Tibial artery (tissue), 4 donors: ENCODE measurements around the gene RNF208.
A peak's percentile ranks its signal among the peaks of the same experiment; 100 is the strongest.

Experiments
- DNase-seq, 2 donors: peaks; one replicate each; pipeline ENCODE4 v3.0.0-alpha.2; 2019
- H3K27ac ChIP-seq, 2 donors: fragments of 200-600 bp; sonication (generic) in 1 of 2; 1 replicate in 1 of 2; 2 replicates in 1 of 2; pipeline ENCODE4 v1.5.1; 2018 to 2019; ENCODE audit warnings: mild to moderate bottlenecking in 1 of 2
- H3K27me3 ChIP-seq, 2 donors: fragments of 200-600 bp; sonication (generic) in 1 of 2; one replicate each; pipeline versions ENCODE4 v1.5.1 to v1.6.0; 2016 to 2019
- H3K36me3 ChIP-seq, 3 donors: fragments of 200-600 bp; sonication (generic) in 2 of 3; one replicate each; pipeline ENCODE4 v1.5.1; 2016 to 2019; ENCODE audit warnings: mild to moderate bottlenecking in 2 of 3
- H3K4me1 ChIP-seq, 4 donors: fragments of 200-600 bp; sonication (generic) in 2 of 4; 1 replicate in 3 of 4; 2 replicates in 1 of 4; pipeline ENCODE4 v1.5.1; 2016 to 2019
- H3K4me3 ChIP-seq, 2 donors: fragments of 200-600 bp; sonication (generic) in 1 of 2; 1 replicate in 1 of 2; 2 replicates in 1 of 2; pipeline ENCODE4 v1.5.1; 2018 to 2019; ENCODE audit warnings: mild to moderate bottlenecking in 2 of 2
- H3K9me3 ChIP-seq, 3 donors: fragments of 200-600 bp; sonication (generic) in 1 of 3; one replicate each; pipeline ENCODE4 v1.5.1; 2016 to 2019
- CTCF ChIP-seq, 2 experiments: fragments of 200-600 bp in 1 of 2; fragments of 450-650 bp in 1 of 2; IDR thresholded peaks; one replicate each; pipeline ENCODE4 v1.5.1; 2017 to 2019; ENCODE audit warnings: antibody characterized with exemption in 2 of 2, mild to moderate bottlenecking in 1 of 2, moderate library complexity in 1 of 2
- intact Hi-C: fragments of 100-400 bp; cut with DNase I; formaldehyde crosslinking; loops from one replicate; pipeline ENCODE4 v1.15.0; 2023; ENCODE audit warnings: low total_unique reads

RNF208 gene

GRCh38 chr9:137223078-137223970 lies 1.3 kb upstream of the RNF208 start:
- intact Hi-C loops: loop anchor here (5.0 kb wide), 1 partner anchor 36 kb away; the partner anchor contains the start of genes ANAPC2 and SSNA1
- Histone ChIP-seq H3K27ac (peak overlapping the region; percentile 89 to 93), H3K4me1 (peaks cover 0 to 53% (median 27%) of the 10 kb centered on the region in 4 donors), H3K9me3 (no peaks in the 10 kb centered on the region), H3K36me3 (no peaks in the 10 kb centered on the region), H3K4me3 (peak overlapping the region; percentile 60 to 81), H3K27me3 (peaks cover 0 to 19% of the 10 kb centered on the region in 2 donors)
- DNase-seq: peak; percentile 97 to 99
- no peak for TF ChIP-seq CTCF (IDR thresholded peaks at IDR 0.05)

GRCh38 chr9:137221506-137222111 lies 431 bp downstream of the RNF208 start:
- TF ChIP-seq CTCF (IDR thresholded peaks at IDR 0.05): no peak
- Histone ChIP-seq H3K9me3 (no peaks in the 10 kb centered on the region), H3K27ac (no peak overlapping the region), H3K4me1 (peaks cover 0 to 54% (median 32%) of the 10 kb centered on the region in 4 donors), H3K27me3 (peaks cover 0 to 8% of the 10 kb centered on the region in 2 donors), H3K36me3 (no peaks in the 10 kb centered on the region), H3K4me3 (peak overlapping the region; percentile 51 to 60)
- no peak for DNase-seq
- intact Hi-C loops: loop anchor here (5.0 kb wide), 1 partner anchor 34 kb away; the partner anchor contains the start of genes ANAPC2 and SSNA1

- peaks cover 0 to 8% of the 10 kb centered on the region in 2 donors for H3K27me3 ChIP-seq
- intact Hi-C loops: loop anchor here (5.0 kb wide), 1 partner anchor 34 kb away; the partner anchor contains the start of genes ANAPC2 and SSNA1
- H3K4me1 ChIP-seq: peaks cover 0 to 56% (median 32%) of the 10 kb centered on the region in 4 donors
Measured at GRCh38 chr9:137221095-137221505, 940 bp downstream of the RNF208 start.

GRCh38 chr9:137220317-137221094 lies 1.5 kb downstream of the RNF208 start:
- H3K9me3 ChIP-seq: no peaks in the 10 kb centered on the region
- H3K27ac ChIP-seq: no peak overlapping the region
- H3K27me3 ChIP-seq: peaks cover 0 to 8% of the 10 kb centered on the region in 2 donors
- H3K36me3 ChIP-seq: peaks cover 0 to 11% (median 0%) of the 10 kb centered on the region in 3 donors
- DNase-seq: no peak
- TF ChIP-seq CTCF (IDR thresholded peaks at IDR 0.05): no peak
- no peak overlapping the region for H3K4me3 ChIP-seq
- intact Hi-C loops: loop anchor here (5.0 kb wide), 1 partner anchor 33 kb away; the partner anchor contains the start of genes ANAPC2 and SSNA1
- H3K4me1 ChIP-seq: peaks cover 0 to 56% (median 32%) of the 10 kb centered on the region in 4 donors

More at GRCh38 chr9:137221095-137221505, 940 bp downstream of the RNF208 start:
- no peak for DNase-seq
- Histone ChIP-seq H3K27ac (no peak overlapping the region), H3K36me3 (peaks cover 0 to 5% (median 0%) of the 10 kb centered on the region in 3 donors), H3K4me3 (peak overlapping the region in 1 of 2 donors; percentile 51), H3K9me3 (no peaks in the 10 kb centered on the region)
- TF ChIP-seq CTCF (IDR thresholded peaks at IDR 0.05): no peak
